Measurements from ENCODE around the gene EGLN1. TPM values are rescaled to one million over a fixed set of nuclear protein-coding genes. Genes with fewer than 3 reads are reported as not detected.
A peak's percentile ranks its signal among the peaks of the same experiment; 100 is the strongest.

The EGLN1 gene
- total and polyA plus RNA-seq, 4 donors = 4.5 to 45.1 (median 16.3) TPM

GRCh38 chr1:231421546-231421970 lies 529 bp downstream of the EGLN1 start:
- H3K9ac ChIP-seq (ENCODE audit: insufficient read depth in 1 of 2, low read length in 2 of 2) = peak overlapping the region in 1 of 2 donors; percentile 76
- H3K9me3 ChIP-seq (ENCODE audit: control insufficient read depth in 4 of 4, insufficient read depth in 3 of 4, low read length in 3 of 4) = no peaks in the 10 kb centered on the region
- TF ChIP-seq CTCF (IDR thresholded peaks at IDR 0.05; ENCODE audit: control extremely low read depth, extremely low read depth) = no peak
- DNase-seq = peak in 2 of 3 donors; percentile 56 to 61
- peaks cover 0 to 16% (median 9%) of the 10 kb centered on the region in 3 donors for H3K27me3 ChIP-seq (ENCODE audit: control insufficient read depth in 3 of 3, insufficient read depth in 3 of 3, low read length in 2 of 3)
- peak; percentile 27 for ATAC-seq (ENCODE audit: insufficient read depth, low FRiP score)
- peak overlapping the region; percentile 76 for H3K4me3 ChIP-seq
- 0% methylated on average over 27 to 53 of the region's 53 CpGs for WGBS, 2 donors
- peaks cover 3 to 45% (median 16%) of the 10 kb centered on the region in 5 donors for H3K4me1 ChIP-seq (ENCODE audit: control insufficient read depth in 5 of 5, insufficient read depth in 5 of 5, low read length in 5 of 5)
- H3K36me3 ChIP-seq (ENCODE audit: control insufficient read depth in 4 of 4, insufficient read depth in 4 of 4, low read length in 4 of 4) = peaks cover 0 to 2% (median 0%) of the 10 kb centered on the region in 4 donors
- H3K27ac ChIP-seq (ENCODE audit: low read depth in 1 of 2, low read length in 1 of 2) = peak overlapping the region; percentile 92 to 100

GRCh38 chr1:231420959-231421545 lies 1.0 kb downstream of the EGLN1 start:
- Histone ChIP-seq H3K4me1 (ENCODE audit: control insufficient read depth in 5 of 5, insufficient read depth in 5 of 5, low read length in 5 of 5) (peaks cover 3 to 45% (median 16%) of the 10 kb centered on the region in 5 donors), H3K4me3 (peak overlapping the region; percentile 76), H3K9me3 (ENCODE audit: control insufficient read depth in 4 of 4, insufficient read depth in 3 of 4, low read length in 3 of 4) (no peaks in the 10 kb centered on the region), H3K36me3 (ENCODE audit: control insufficient read depth in 4 of 4, insufficient read depth in 4 of 4, low read length in 4 of 4) (peaks cover 0 to 2% (median 0%) of the 10 kb centered on the region in 4 donors), H3K27me3 (ENCODE audit: control insufficient read depth in 3 of 3, insufficient read depth in 3 of 3, low read length in 2 of 3) (peaks cover 0 to 12% (median 9%) of the 10 kb centered on the region in 3 donors), H3K9ac (ENCODE audit: insufficient read depth in 1 of 2, low read length in 2 of 2) (peak overlapping the region; percentile 74 to 76), H3K27ac (ENCODE audit: low read depth in 1 of 2, low read length in 1 of 2) (peak overlapping the region; percentile 92 to 100)
- TF ChIP-seq CTCF (IDR thresholded peaks at IDR 0.05; ENCODE audit: control extremely low read depth, extremely low read depth) = no peak
- peak; percentile 3 for ATAC-seq (ENCODE audit: insufficient read depth, low FRiP score)
- 0% methylated on average over 52 to 63 of the region's 63 CpGs for WGBS, 2 donors
- peak; percentile 60 to 70 (median 61) for DNase-seq

GRCh38 chr1:231420299-231420958 lies 1.7 kb downstream of the EGLN1 start:
- no peaks in the 10 kb centered on the region for H3K9me3 ChIP-seq (ENCODE audit: control insufficient read depth in 4 of 4, insufficient read depth in 3 of 4, low read length in 3 of 4)
- peak overlapping the region; percentile 76 for H3K4me3 ChIP-seq
- no peak for ATAC-seq (ENCODE audit: insufficient read depth, low FRiP score)

More at GRCh38 chr1:231420299-231420958, 1.7 kb downstream of the EGLN1 start:
- Histone ChIP-seq H3K27ac (ENCODE audit: low read depth in 1 of 2, low read length in 1 of 2) (peak overlapping the region; percentile 92 to 100), H3K9ac (ENCODE audit: insufficient read depth in 1 of 2, low read length in 2 of 2) (peak overlapping the region; percentile 74 to 76), H3K4me1 (ENCODE audit: control insufficient read depth in 5 of 5, insufficient read depth in 5 of 5, low read length in 5 of 5) (peaks cover 4 to 45% (median 16%) of the 10 kb centered on the region in 5 donors), H3K36me3 (ENCODE audit: control insufficient read depth in 4 of 4, insufficient read depth in 4 of 4, low read length in 4 of 4) (peaks cover 0 to 2% (median 0%) of the 10 kb centered on the region in 4 donors), H3K27me3 (ENCODE audit: control insufficient read depth in 3 of 3, insufficient read depth in 3 of 3, low read length in 2 of 3) (peaks cover 0 to 12% (median 9%) of the 10 kb centered on the region in 3 donors)
- no peak for TF ChIP-seq CTCF (IDR thresholded peaks at IDR 0.05; ENCODE audit: control extremely low read depth, extremely low read depth)
- DNase-seq = peak; percentile 54 to 62 (median 59)
- WGBS, 2 donors = 0 to 1% methylated on average over 18 of the region's 18 CpGs

All from lung (tissue), 12 donors.